ENCODE measurements around the gene EDNRA. TPM values are rescaled to one million over a fixed set of nuclear protein-coding genes. Genes with fewer than 3 reads are reported as not detected.

The EDNRA gene
- total RNA-seq, 1 donor from 2014 or later = 37.6 TPM

DNA sequence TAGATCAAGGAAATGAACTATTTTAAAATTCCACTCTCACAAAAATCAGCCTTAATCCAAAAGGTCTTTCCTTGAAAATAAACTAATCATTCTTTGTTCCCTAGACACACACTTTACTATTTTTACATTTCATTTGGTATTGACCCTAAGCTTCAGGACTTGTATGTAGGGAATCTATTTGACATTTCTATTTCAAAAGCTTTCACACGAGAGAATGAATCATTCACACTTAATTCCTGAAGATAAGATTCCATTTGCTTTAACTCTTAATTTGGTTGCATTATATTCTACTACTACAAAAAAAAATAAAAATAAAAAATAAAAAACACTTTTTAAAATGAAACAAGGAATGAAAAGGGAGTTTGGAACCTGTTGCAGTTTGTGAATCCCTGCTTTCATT, 43.7 kb downstream of the EDNRA start:
- Mint-ChIP-seq H3K4me3 (no peak overlapping the region), H3K27me3 (no peaks in the 10 kb centered on the region), H3K4me1 (ENCODE audit: unreplicated experiment) (no peaks in the 10 kb centered on the region), H3K9me3 (peaks cover 4% of the 10 kb centered on the region), H3K36me3 (peaks cover 11% of the 10 kb centered on the region), H3K27ac (no peak overlapping the region)
- TF ChIP-seq, protein P1, sequence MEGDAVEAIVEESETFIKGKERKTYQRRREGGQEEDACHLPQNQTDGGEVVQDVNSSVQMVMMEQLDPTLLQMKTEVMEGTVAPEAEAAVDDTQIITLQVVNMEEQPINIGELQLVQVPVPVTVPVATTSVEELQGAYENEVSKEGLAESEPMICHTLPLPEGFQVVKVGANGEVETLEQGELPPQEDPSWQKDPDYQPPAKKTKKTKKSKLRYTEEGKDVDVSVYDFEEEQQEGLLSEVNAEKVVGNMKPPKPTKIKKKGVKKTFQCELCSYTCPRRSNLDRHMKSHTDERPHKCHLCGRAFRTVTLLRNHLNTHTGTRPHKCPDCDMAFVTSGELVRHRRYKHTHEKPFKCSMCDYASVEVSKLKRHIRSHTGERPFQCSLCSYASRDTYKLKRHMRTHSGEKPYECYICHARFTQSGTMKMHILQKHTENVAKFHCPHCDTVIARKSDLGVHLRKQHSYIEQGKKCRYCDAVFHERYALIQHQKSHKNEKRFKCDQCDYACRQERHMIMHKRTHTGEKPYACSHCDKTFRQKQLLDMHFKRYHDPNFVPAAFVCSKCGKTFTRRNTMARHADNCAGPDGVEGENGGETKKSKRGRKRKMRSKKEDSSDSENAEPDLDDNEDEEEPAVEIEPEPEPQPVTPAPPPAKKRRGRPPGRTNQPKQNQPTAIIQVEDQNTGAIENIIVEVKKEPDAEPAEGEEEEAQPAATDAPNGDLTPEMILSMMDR (conservative IDR thresholded peaks at IDR 0.05) = no peak
- DNase-seq (ENCODE audit: extremely low spot score, unreplicated experiment) = no peak

DNA sequence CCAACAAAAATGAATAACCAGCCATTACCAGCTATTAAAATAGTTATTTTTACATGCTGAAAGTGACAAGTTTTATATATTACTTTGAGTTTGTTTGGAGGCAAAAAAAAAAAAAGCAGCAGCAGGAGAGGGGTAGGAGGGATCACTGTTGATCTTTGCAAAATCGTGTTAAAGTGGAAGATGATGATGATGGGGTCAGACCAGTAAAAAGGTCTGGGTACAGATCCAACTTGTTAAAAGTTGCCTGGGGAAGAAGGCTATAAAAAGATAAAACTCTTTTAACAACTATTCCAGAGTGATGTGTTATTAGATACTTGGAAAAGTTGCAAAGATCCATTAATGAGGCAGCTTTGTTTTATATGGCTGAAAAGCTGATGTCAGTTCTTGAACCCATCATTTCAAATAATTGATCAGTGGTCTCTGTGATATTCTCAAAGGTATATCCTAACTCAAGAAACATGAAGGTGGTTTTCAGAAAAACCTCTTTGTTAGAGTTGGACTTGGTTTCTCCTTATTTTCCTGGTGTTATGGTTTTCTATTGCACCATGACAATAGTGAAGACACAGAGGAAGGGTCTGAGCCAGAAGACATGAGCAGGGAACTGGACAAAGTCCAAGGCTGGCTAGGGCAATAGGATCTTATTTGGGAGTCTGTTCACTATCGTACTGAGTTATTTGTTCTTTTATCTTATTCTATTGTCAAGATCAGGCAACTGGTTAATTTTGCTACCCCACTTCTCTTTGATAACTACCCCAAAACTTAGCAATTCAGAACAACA, 44.8 kb downstream of the EDNRA start:
- no peak overlapping the region for H3K4me3 Mint-ChIP-seq
- no peaks in the 10 kb centered on the region for H3K4me1 Mint-ChIP-seq (ENCODE audit: unreplicated experiment)
- H3K27ac Mint-ChIP-seq = no peak overlapping the region
- TF ChIP-seq, protein P1 (conservative IDR thresholded peaks at IDR 0.05) = no peak
- H3K9me3 Mint-ChIP-seq = peaks cover 4% of the 10 kb centered on the region
- H3K36me3 Mint-ChIP-seq = peaks cover 13% of the 10 kb centered on the region
- no peaks in the 10 kb centered on the region for H3K27me3 Mint-ChIP-seq
- no peak for DNase-seq (ENCODE audit: extremely low spot score, unreplicated experiment)

DNA sequence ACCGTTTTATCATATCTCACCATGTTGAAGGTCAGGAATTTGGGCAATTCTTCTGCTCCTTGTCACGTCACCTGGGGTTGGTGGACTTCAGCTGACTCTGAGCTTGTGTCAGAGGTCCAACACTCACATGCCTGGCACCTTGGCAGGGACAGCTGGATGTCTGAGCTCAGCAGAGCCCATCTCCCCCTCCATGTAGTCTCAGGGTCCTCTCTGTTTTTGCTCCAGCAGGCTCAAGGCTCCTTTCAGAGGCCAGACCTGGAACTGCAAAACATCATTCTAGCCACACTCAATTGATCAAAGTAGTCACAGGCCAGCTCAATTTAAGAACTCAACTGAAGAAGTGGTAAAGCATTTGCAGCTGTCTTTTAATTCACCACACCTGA, 45.4 kb downstream of the EDNRA start:
- Mint-ChIP-seq H3K27ac (no peak overlapping the region), H3K36me3 (peaks cover 15% of the 10 kb centered on the region)

DNA sequence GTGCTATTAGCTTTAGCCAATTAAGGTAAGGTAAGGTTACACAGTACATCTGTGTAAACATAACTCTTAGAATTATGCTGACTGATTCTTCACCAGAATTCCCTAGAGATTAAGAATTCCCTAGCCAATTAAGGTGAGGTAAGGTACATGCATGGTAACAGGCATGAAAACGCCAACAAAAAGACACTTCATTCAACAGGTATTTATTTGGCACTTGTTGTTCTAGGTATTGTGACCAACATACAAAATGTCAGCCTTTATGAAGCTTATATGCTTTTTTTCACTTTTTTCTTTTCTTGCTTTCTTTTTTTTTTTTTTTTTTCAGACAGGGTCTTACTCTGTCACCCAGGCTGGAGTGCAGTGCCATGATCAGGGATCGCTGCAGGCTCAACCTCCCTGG, 47.2 kb downstream of the EDNRA start:
- peaks cover 8% of the 10 kb centered on the region for H3K36me3 Mint-ChIP-seq
- TF ChIP-seq, protein P1 (conservative IDR thresholded peaks at IDR 0.05) = no peak
- DNase-seq (ENCODE audit: extremely low spot score, unreplicated experiment) = no peak
- peaks cover under 1% of the 10 kb centered on the region for H3K9me3 Mint-ChIP-seq
- H3K4me1 Mint-ChIP-seq (ENCODE audit: unreplicated experiment) = no peaks in the 10 kb centered on the region
- H3K27ac Mint-ChIP-seq = no peak overlapping the region
- no peaks in the 10 kb centered on the region for H3K27me3 Mint-ChIP-seq
- no peak overlapping the region for H3K4me3 Mint-ChIP-seq

More for the DNA sequence above, 45.4 kb downstream of the EDNRA start:
- H3K27me3 Mint-ChIP-seq = no peaks in the 10 kb centered on the region
- H3K4me1 Mint-ChIP-seq (ENCODE audit: unreplicated experiment) = no peaks in the 10 kb centered on the region
- H3K4me3 Mint-ChIP-seq = no peak overlapping the region
- peaks cover 4% of the 10 kb centered on the region for H3K9me3 Mint-ChIP-seq
- TF ChIP-seq, protein P1 (conservative IDR thresholded peaks at IDR 0.05) = no peak
- DNase-seq (ENCODE audit: extremely low spot score, unreplicated experiment) = no peak

DNA sequence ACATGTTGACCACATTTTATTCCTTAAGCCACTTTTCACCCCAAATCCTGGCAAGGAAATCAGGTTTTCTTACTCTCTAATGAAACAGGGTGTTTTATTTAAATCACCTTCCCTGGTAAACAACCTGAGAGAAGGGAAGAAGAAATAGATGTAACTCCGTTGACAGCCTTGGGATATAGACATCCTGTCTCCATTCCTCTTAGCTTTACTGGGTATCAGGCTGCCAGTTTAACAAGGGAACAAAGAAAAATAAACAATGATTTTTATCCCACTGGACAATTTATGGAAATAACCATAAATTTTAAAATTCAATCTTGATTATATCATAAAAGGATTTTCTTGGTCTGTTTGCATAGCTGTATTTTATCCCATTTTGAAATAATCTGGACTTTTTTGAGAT, 49.2 kb downstream of the EDNRA start:
- peaks cover 8% of the 10 kb centered on the region for H3K36me3 Mint-ChIP-seq
- H3K4me1 Mint-ChIP-seq (ENCODE audit: unreplicated experiment) = peaks cover 11% of the 10 kb centered on the region
- H3K27me3 Mint-ChIP-seq = no peaks in the 10 kb centered on the region
- DNase-seq (ENCODE audit: extremely low spot score, unreplicated experiment) = no peak
- no peak overlapping the region for H3K27ac Mint-ChIP-seq
- H3K9me3 Mint-ChIP-seq = no peaks in the 10 kb centered on the region
- TF ChIP-seq, protein P1 (conservative IDR thresholded peaks at IDR 0.05) = no peak
- no peak overlapping the region for H3K4me3 Mint-ChIP-seq
